ENCODE measurements around the gene DYSF.

GRCh38 chr2:71721669-71722068 is 268.3 kb downstream of the DYSF start:
- no peak for TF ChIP-seq CTCF (IDR thresholded peaks at IDR 0.05)
- no peak for TF ChIP-seq POLR2A (IDR thresholded peaks at IDR 0.05)
- TF ChIP-seq POLR2AphosphoS5 (IDR thresholded peaks at IDR 0.05), result no peak
- no peak for TF ChIP-seq EP300 (IDR thresholded peaks at IDR 0.05; ENCODE audit: low read depth)

Measured in transverse colon (tissue), 4 donors.